ENCODE results near the gene COG4. TPM values are rescaled to one million over a fixed set of nuclear protein-coding genes. Genes with fewer than 3 reads are reported as not detected.

COG4 gene
- polyA plus RNA-seq, 12 donors: 32.4 to 46.9 (median 40.4) TPM; not detected in 1

- DNase-seq: no peak
Observed at GRCh38 chr16:70434484-70435260, 88.7 kb downstream of the COG4 start.

GRCh38 chr16:70433458-70434103, 89.8 kb downstream of the COG4 start:
- DNase-seq: no peak

GRCh38 chr16:70432723-70433457, 90.5 kb downstream of the COG4 start:
- DNase-seq: no peak

- no peak for DNase-seq
Observed at GRCh38 chr16:70432356-70432722, 91.0 kb downstream of the COG4 start.

GRCh38 chr16:70430667-70431536, 92.5 kb downstream of the COG4 start:
- DNase-seq: no peak

Other genes with a start within 250 kb of the COG4 start
- 10 to 100 TPM in 11 of 12 donors, not detected in 1; 39.4 to 61.8 (median 57.4) TPM for gene AARS1, start 234.0 kb downstream of the COG4 start, polyA plus RNA-seq (ENCODE audit: insufficient read length in 12 of 12)
- 10 to 100 TPM in 11 of 12 donors, not detected in 1; 18.3 to 31.4 (median 23.2) TPM for gene DDX19B, start 224.4 kb downstream of the COG4 start, polyA plus RNA-seq (ENCODE audit: insufficient read length in 12 of 12)
- 10 to 100 TPM in 11 of 12 donors, not detected in 1; 22.2 to 49.0 (median 39.4) TPM for gene DDX19A, start 176.7 kb downstream of the COG4 start, polyA plus RNA-seq (ENCODE audit: insufficient read length in 12 of 12)
- 10 to 100 TPM in 11 of 12 donors, not detected in 1; 22.6 to 40.6 (median 26.5) TPM for gene ST3GAL2, start 84.5 kb downstream of the COG4 start, polyA plus RNA-seq (ENCODE audit: insufficient read length in 12 of 12)
- 10 to 100 TPM in 2 of 12 donors, 1 to 10 TPM in 9, not detected in 1; 4.4 to 12.5 (median 7.5) TPM for gene FCSK, start 69.0 kb downstream of the COG4 start, polyA plus RNA-seq (ENCODE audit: insufficient read length in 12 of 12)
- gene SF3B3, start 262 bp upstream of the COG4 start, polyA plus RNA-seq (ENCODE audit: insufficient read length in 12 of 12): 100 to 1,000 TPM in 11 of 12 donors, not detected in 1; 176 to 270 (median 220) TPM
- 10 to 100 TPM in 1 of 12 donors, 1 to 10 TPM in 9, not detected in 2; 4.0 to 10.1 (median 5.2) TPM for gene IL34, start 123.0 kb upstream of the COG4 start, polyA plus RNA-seq (ENCODE audit: insufficient read length in 12 of 12)
- 100 to 1,000 TPM in 8 of 12 donors, 10 to 100 TPM in 4; 80.7 to 148 (median 107) TPM for gene MTSS2, start 162.5 kb upstream of the COG4 start, polyA plus RNA-seq (ENCODE audit: insufficient read length in 12 of 12)

Data from muscle of arm (tissue), 12 donors.